ENCODE measurements around the gene SEPTIN2. TPM values are rescaled to one million over a fixed set of nuclear protein-coding genes. Genes with fewer than 3 reads are reported as not detected.
A peak's percentile ranks its signal among the peaks of the same experiment; 100 is the strongest.
"Not testable (repeated sequence)": the region's sequence is repeated elsewhere in the genome, so short reads cannot be mapped to it uniquely, and the experiment has no call there.

Gene SEPTIN2
- total and polyA plus RNA-seq, 5 experiments from 2014 or later, result 143 to 309 (median 182) TPM

- Mint-ChIP-seq H3K9me3 (no peaks in the 10 kb centered on the region), H3K36me3 (peaks cover 0 to 2% (median 0%) of the 10 kb centered on the region in 3 donors), H3K4me3 (peak overlapping the region in 3 of 10 donors; percentile 19 to 77 (median 44)), H3K4me1 (peaks cover 8 to 39% (median 29%) of the 10 kb centered on the region in 4 donors), H3K27ac (peak overlapping the region in 2 of 10 donors; percentile 9 to 11), H3K27me3 (no peaks in the 10 kb centered on the region)
- ATAC-seq, result no peak
- POLR2A ChIA-PET, result interaction anchor here (1.5 to 1.6 kb wide), 2 partner anchors 42 to 44 kb away, joined by 5 read pairs; no protein-coding TSS in a partner anchor
- DNase-seq, result no peak
Measured at GRCh38 chr2:241358470-241358869, 42.7 kb downstream of the SEPTIN2 start.

GRCh38 chr2:241359481-241360045 lies 43.8 kb downstream of the SEPTIN2 start:
- ATAC-seq (no peak), DNase-seq (no peak)
- H3K4me3 Mint-ChIP-seq, result peak overlapping the region in 1 of 10 donors; percentile 12
- no peaks in the 10 kb centered on the region for H3K9me3 Mint-ChIP-seq
- peaks cover 0 to 1% (median 0%) of the 10 kb centered on the region in 3 donors for H3K36me3 Mint-ChIP-seq
- no peaks in the 10 kb centered on the region for H3K27me3 Mint-ChIP-seq
- H3K4me1 Mint-ChIP-seq, result peaks cover 8 to 41% (median 29%) of the 10 kb centered on the region in 4 donors
- POLR2A ChIA-PET, result no interaction called here
- H3K27ac Mint-ChIP-seq, result no peak overlapping the region

- H3K27ac Mint-ChIP-seq, result peak overlapping the region in 1 of 10 donors; percentile 57
- H3K4me1 Mint-ChIP-seq, result peaks cover 6 to 37% (median 15%) of the 10 kb centered on the region in 4 donors
- H3K4me3 Mint-ChIP-seq, result no peak overlapping the region
- peaks cover 0 to 1% (median 0%) of the 10 kb centered on the region in 3 donors for H3K36me3 Mint-ChIP-seq
- DNase-seq, result no peak
- POLR2A ChIA-PET, result no interaction called here
- no peaks in the 10 kb centered on the region for H3K9me3 Mint-ChIP-seq
- ATAC-seq, result no peak
- no peaks in the 10 kb centered on the region for H3K27me3 Mint-ChIP-seq
Measured at GRCh38 chr2:241363426-241363825, 47.7 kb downstream of the SEPTIN2 start.

DNA sequence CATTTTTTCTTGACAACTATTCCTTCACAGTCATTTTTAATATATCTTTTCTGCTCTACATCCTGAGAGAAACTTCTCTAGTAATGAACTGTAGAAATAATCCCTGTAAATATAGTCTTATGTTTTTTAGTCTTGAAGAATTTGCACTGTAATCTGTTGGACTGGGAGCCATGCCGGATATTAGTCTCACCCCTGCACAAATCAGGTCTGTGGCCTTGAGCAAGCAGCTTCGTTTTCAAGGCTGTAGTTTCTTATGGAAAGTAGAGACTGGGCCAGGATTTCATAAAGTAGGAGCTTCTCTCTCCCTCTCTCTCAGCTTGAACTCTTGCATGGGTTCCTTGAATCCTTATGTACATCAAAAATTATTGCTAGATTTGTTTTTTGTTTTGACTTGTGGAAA lies 49.1 kb downstream of the SEPTIN2 start:
- no peak for DNase-seq
- H3K4me1 Mint-ChIP-seq, result peaks cover 2 to 23% (median 8%) of the 10 kb centered on the region in 4 donors
- no peak for ATAC-seq
- H3K4me3 Mint-ChIP-seq, result no peak overlapping the region
- POLR2A ChIA-PET, result no interaction called here
- H3K27ac Mint-ChIP-seq, result no peak overlapping the region
- no peaks in the 10 kb centered on the region for H3K9me3 Mint-ChIP-seq
- H3K27me3 Mint-ChIP-seq, result no peaks in the 10 kb centered on the region
- H3K36me3 Mint-ChIP-seq, result peaks cover 0 to 3% (median 0%) of the 10 kb centered on the region in 3 donors

- DNase-seq, result no peak
- POLR2A ChIA-PET, result no interaction called here
- ATAC-seq, result no peak
- H3K4me1 Mint-ChIP-seq, result peaks cover 0 to 19% (median 1%) of the 10 kb centered on the region in 4 donors
- no peaks in the 10 kb centered on the region for H3K9me3 Mint-ChIP-seq
- H3K36me3 Mint-ChIP-seq, result peaks cover 0 to 3% (median 0%) of the 10 kb centered on the region in 3 donors
- no peaks in the 10 kb centered on the region for H3K27me3 Mint-ChIP-seq
- no peak overlapping the region for H3K4me3 Mint-ChIP-seq
- no peak overlapping the region for H3K27ac Mint-ChIP-seq
Measured at GRCh38 chr2:241366678-241367077, 51.0 kb downstream of the SEPTIN2 start.

DNA sequence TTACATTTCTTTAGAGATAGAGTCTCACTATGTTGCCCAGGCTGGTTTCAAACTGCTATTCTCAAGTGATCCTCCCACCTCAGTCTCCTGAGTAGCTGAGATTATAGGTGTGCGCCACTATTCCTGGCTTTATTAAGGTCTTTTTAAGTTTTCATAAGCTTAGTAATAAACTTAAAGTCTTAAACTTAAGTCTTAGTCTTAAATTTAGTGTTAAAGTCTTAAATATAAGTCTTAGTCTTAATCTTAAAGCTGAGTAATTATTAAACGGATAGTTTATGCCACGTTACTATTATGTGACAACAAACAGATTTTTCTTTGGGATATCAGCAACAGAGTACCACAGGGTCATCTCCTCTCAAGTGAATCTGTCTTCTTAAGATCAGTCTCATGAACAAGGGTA lies 52.9 kb downstream of the SEPTIN2 start:
- Mint-ChIP-seq H3K27ac (no peak overlapping the region), H3K36me3 (peaks cover 0 to 9% (median 6%) of the 10 kb centered on the region in 3 donors), H3K27me3 (no peaks in the 10 kb centered on the region), H3K9me3 (no peaks in the 10 kb centered on the region), H3K4me1 (peaks cover 0 to 21% (median 1%) of the 10 kb centered on the region in 4 donors), H3K4me3 (no peak overlapping the region)
- no peak for DNase-seq
- POLR2A ChIA-PET, result no interaction called here
- ATAC-seq, result no peak

- no peak overlapping the region for H3K27ac Mint-ChIP-seq
- ATAC-seq, result no peak
- POLR2A ChIA-PET, result no interaction called here
Measured at GRCh38 chr2:241372361-241372992, 56.8 kb downstream of the SEPTIN2 start.

DNA sequence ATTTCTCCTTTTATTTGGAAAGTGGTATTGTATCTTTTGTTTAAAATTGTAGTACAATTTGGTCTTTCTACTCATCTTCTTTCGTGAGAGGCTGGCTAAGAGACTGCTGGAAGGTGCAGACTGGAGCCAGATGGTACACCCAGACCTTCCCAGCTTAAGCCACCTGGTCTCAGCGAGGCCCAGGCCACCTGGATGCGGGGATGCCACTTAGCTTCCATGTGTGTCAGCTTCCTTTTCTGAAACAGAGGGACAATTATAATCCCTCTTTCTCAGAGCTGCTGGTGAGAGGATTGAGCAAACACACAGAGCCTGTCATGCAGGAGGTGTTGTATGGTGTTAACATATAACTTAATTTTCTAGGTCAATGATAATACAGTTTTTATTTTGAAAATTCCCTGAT lies 57.7 kb downstream of the SEPTIN2 start:
- POLR2A ChIA-PET, result interaction anchor here (0.5 kb wide), 1 partner anchor 133 kb away, joined by 3 read pairs; no protein-coding TSS in a partner anchor
- Mint-ChIP-seq H3K9me3 (no peaks in the 10 kb centered on the region), H3K27ac (no peak overlapping the region), H3K27me3 (no peaks in the 10 kb centered on the region), H3K4me1 (peaks cover 0 to 20% (median 0%) of the 10 kb centered on the region in 4 donors), H3K4me3 (no peak overlapping the region), H3K36me3 (peaks cover 0 to 29% (median 19%) of the 10 kb centered on the region in 3 donors)
- ATAC-seq (no peak), DNase-seq (no peak)

More at GRCh38 chr2:241372361-241372992, 56.8 kb downstream of the SEPTIN2 start:
- Mint-ChIP-seq H3K4me3 (no peak overlapping the region), H3K4me1 (peaks cover 0 to 23% (median 0%) of the 10 kb centered on the region in 4 donors), H3K9me3 (no peaks in the 10 kb centered on the region), H3K27me3 (no peaks in the 10 kb centered on the region), H3K36me3 (peaks cover 0 to 29% (median 19%) of the 10 kb centered on the region in 3 donors)
- no peak for DNase-seq

DNA sequence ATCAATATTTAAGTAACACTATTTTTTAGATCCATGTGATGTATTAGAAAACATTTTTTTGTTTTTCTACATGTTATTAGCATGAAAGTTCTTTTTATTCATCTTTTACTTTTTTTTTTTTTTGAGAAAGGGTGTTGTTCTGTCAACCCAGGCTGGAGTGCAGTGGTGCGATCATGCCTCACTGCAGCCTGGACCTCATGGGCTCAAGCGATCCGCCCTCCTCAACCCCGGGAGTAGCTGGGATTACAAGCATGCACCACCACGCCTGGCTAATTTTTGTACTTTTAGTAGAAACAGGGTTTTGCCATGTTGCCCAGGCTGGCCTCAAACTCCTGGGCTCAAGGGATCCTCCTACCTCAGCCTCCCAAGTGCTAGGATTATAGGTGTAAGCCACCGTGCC lies 58.2 kb downstream of the SEPTIN2 start:
- H3K27me3 Mint-ChIP-seq, H3K4me3 Mint-ChIP-seq, H3K27ac Mint-ChIP-seq, ATAC-seq, DNase-seq, H3K9me3 Mint-ChIP-seq, POLR2A ChIA-PET: not testable (repeated sequence)
- peaks cover 0 to 20% (median under 1%) of the 10 kb centered on the region in 4 donors for H3K4me1 Mint-ChIP-seq
- H3K36me3 Mint-ChIP-seq, result peaks cover 0 to 29% (median 20%) of the 10 kb centered on the region in 3 donors

DNA sequence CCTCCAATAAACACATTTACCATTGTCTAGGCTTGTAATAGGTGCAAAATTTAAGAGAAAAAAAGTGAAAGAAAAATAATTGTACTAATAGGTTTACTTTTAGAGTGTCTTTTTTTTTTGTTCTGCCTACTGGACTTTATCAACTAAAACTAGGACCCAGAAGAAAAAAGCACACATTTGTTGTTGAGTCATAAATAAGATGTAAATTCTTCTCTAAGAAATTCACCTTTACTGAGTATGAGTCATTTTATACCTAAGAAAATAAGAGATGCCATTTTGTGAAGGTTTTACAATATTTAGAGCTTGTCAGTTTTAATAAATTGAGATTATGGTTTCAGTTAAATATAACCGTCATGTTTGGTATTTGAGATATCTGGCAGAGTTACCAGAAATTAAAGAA lies 59.6 kb downstream of the SEPTIN2 start:
- DNase-seq, result no peak
- H3K4me3 Mint-ChIP-seq, result no peak overlapping the region
- H3K9me3 Mint-ChIP-seq, result no peaks in the 10 kb centered on the region
- ATAC-seq, result no peak
- H3K36me3 Mint-ChIP-seq, result peaks cover 0 to 29% (median 26%) of the 10 kb centered on the region in 3 donors
- POLR2A ChIA-PET, result interaction anchor here (0.6 kb wide), 1 partner anchor 23 kb away, joined by 3 read pairs; no protein-coding TSS in a partner anchor
- H3K27ac Mint-ChIP-seq, result no peak overlapping the region
- H3K27me3 Mint-ChIP-seq, result no peaks in the 10 kb centered on the region
- peaks cover 0 to 20% (median under 1%) of the 10 kb centered on the region in 4 donors for H3K4me1 Mint-ChIP-seq

DNA sequence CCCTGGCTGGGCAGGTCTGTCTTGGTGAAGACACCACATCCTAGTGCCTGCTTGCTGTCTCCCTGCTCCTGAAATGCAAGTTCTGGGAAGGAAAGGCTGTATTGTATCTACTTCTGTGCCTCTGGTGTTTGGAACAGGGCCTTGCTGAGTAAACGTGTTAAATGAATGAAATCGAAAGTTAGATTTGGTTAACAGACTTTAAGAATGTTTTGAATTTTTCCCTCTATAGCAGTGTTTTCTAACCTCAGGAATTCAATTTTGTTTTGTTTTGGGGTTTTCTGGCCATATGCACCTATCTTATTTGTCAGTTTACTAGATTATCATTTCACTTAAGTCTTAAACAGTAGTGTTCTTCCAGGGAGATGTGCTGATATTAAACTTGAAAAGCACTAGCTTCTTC lies 61.1 kb downstream of the SEPTIN2 start:
- no peak for ATAC-seq
- DNase-seq, result no peak
- Mint-ChIP-seq H3K9me3 (no peaks in the 10 kb centered on the region), H3K27me3 (no peaks in the 10 kb centered on the region), H3K27ac (no peak overlapping the region), H3K4me1 (peaks cover 0 to 20% (median under 1%) of the 10 kb centered on the region in 4 donors), H3K36me3 (peaks cover 0 to 35% (median 28%) of the 10 kb centered on the region in 3 donors), H3K4me3 (no peak overlapping the region)
- POLR2A ChIA-PET, result interaction anchor here (0.7 kb wide), 1 partner anchor 16 kb away, joined by 5 read pairs; no protein-coding TSS in a partner anchor

DNA sequence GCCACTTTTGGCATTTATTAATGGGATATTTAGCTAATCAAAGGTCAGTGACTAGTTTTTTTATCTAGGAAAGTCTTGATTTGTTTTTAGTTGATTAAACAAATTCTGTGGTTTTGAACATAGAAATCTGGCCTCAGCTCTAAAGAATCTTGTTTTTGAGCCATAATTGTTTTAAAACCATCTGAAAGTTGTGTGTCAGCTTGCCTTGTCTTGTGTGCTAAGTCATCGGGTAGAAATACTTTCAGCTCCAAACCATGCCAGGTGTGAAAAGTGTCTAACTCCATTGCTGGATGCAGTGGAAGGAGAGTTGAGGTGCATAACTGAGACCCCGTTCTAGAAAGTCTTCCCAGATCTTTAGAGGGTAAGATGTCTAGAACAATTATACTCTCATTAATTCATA lies 63.1 kb downstream of the SEPTIN2 start:
- DNase-seq, result no peak
- ATAC-seq, result no peak
- Mint-ChIP-seq H3K27me3 (peaks cover 0 to 3% (median 0%) of the 10 kb centered on the region in 5 donors), H3K4me3 (no peak overlapping the region), H3K27ac (no peak overlapping the region), H3K9me3 (no peaks in the 10 kb centered on the region), H3K36me3 (peaks cover 0 to 36% (median 32%) of the 10 kb centered on the region in 3 donors), H3K4me1 (peaks cover 2 to 16% (median 3%) of the 10 kb centered on the region in 4 donors)
- POLR2A ChIA-PET, result no interaction called here
